ENCODE results near the gene C17orf100.

The C17orf100 gene

DNA sequence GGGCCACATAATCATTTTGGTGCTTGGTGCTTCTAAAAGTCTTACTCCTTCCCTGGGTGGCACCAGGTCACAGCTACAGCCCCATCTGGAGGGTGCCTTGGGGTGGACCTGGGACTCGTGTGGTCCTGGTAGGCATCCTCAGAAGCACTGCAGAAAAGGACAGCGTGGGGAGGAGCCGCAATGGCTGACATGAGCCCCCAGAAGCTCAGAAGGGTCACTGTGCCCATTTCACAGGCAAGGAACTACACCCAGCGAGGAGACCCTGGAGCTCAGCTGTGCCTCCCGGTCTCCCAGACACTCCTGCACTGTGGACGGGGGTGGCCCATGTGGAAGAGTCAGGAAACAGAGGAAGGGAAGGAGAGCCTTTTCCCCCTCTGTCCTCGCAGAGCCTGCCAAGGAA is 26.4 kb downstream of the C17orf100 start:
- Histone ChIP-seq H3K27ac (no peak overlapping the region), H3K4me1 (no peaks in the 10 kb centered on the region), H3K4me3 (no peak overlapping the region), H3K36me3 (no peaks in the 10 kb centered on the region), H3K9me3 (no peaks in the 10 kb centered on the region), H3K27me3 (peaks cover 0 to 41% of the 10 kb centered on the region in 2 donors)
- intact Hi-C loops (cut with DNase I; ENCODE audit: low total_unique reads), result no loop called here
- TF ChIP-seq, protein P1, sequence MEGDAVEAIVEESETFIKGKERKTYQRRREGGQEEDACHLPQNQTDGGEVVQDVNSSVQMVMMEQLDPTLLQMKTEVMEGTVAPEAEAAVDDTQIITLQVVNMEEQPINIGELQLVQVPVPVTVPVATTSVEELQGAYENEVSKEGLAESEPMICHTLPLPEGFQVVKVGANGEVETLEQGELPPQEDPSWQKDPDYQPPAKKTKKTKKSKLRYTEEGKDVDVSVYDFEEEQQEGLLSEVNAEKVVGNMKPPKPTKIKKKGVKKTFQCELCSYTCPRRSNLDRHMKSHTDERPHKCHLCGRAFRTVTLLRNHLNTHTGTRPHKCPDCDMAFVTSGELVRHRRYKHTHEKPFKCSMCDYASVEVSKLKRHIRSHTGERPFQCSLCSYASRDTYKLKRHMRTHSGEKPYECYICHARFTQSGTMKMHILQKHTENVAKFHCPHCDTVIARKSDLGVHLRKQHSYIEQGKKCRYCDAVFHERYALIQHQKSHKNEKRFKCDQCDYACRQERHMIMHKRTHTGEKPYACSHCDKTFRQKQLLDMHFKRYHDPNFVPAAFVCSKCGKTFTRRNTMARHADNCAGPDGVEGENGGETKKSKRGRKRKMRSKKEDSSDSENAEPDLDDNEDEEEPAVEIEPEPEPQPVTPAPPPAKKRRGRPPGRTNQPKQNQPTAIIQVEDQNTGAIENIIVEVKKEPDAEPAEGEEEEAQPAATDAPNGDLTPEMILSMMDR (IDR thresholded peaks at IDR 0.05), result no peak
- DNase-seq, result no peak

DNA sequence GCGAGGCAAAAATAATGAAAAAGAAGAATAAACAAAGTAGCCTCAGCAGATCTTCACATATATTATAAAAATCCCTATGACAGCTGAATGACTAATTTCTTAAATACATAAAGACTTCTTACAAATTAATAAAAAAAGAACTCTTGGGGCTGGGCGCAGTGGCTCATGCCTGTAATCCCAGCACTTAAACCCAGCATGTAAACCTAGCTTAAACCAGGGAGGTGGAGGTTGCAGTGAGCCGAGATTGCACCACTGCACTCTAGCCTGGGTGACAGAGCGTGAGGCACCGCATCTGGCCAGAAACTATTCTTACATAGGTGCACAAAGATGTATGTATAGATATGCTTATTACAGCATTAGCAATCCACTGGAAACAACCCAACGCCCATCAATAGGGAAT is 27.7 kb downstream of the C17orf100 start:
- no peak for DNase-seq
- Histone ChIP-seq H3K27ac (no peak overlapping the region), H3K9me3 (no peaks in the 10 kb centered on the region), H3K4me1 (no peaks in the 10 kb centered on the region), H3K27me3 (peaks cover 0 to 41% of the 10 kb centered on the region in 2 donors), H3K4me3 (no peak overlapping the region), H3K36me3 (no peaks in the 10 kb centered on the region)
- TF ChIP-seq, protein P1 (IDR thresholded peaks at IDR 0.05), result no peak
- intact Hi-C loops (cut with DNase I; ENCODE audit: low total_unique reads), result no loop called here

DNA sequence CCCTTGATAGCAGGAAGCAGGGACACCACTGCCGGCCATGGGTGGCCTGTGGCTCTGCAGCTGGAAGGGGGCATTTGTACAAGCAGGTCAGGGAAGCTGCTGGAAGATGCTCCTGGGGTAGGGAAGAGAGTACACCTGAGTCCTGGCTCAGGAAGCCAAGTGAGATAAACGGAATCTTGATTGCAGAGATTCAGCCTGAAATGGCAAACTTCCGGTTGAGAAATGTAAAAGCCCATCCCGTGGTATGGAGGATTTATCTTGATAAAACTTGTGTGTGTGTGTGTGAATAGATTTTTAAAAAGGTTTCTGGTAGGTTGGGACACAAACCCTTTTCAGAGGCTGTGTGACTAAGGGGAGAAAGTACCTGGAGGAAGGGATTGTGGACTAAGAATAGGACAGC is 29.6 kb downstream of the C17orf100 start:
- Histone ChIP-seq H3K4me3 (no peak overlapping the region), H3K4me1 (no peaks in the 10 kb centered on the region), H3K27me3 (peaks cover 0 to 42% of the 10 kb centered on the region in 2 donors), H3K9me3 (no peaks in the 10 kb centered on the region), H3K36me3 (no peaks in the 10 kb centered on the region), H3K27ac (no peak overlapping the region)
- intact Hi-C loops (cut with DNase I; ENCODE audit: low total_unique reads), result no loop called here
- TF ChIP-seq, protein P1 (IDR thresholded peaks at IDR 0.05), result no peak
- DNase-seq, result no peak

DNA sequence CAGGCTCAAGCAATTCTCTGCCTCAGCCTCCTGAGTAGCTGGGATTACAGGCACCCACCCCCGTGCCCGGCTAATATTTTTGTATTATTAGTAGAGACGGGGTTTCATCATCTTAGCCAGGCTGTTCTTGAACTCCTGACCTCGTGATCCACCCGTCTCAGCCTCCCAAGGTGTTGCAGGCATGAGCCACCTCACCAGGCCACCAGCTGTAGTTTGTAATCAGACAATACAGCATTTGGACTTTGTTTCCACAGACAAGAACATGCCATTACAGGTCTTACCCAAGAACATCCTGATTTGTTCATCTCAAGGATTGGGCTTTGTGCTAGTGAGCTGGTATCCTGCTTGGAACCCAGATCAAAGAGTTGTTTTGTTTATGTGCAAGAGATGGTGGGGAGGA is 30.1 kb downstream of the C17orf100 start:
- Histone ChIP-seq H3K27ac (no peak overlapping the region), H3K27me3 (peaks cover 0 to 41% of the 10 kb centered on the region in 2 donors), H3K9me3 (no peaks in the 10 kb centered on the region), H3K4me3 (no peak overlapping the region), H3K4me1 (no peaks in the 10 kb centered on the region), H3K36me3 (no peaks in the 10 kb centered on the region)
- intact Hi-C loops (cut with DNase I; ENCODE audit: low total_unique reads), result no loop called here
- DNase-seq, result no peak
- TF ChIP-seq, protein P1 (IDR thresholded peaks at IDR 0.05), result no peak

DNA sequence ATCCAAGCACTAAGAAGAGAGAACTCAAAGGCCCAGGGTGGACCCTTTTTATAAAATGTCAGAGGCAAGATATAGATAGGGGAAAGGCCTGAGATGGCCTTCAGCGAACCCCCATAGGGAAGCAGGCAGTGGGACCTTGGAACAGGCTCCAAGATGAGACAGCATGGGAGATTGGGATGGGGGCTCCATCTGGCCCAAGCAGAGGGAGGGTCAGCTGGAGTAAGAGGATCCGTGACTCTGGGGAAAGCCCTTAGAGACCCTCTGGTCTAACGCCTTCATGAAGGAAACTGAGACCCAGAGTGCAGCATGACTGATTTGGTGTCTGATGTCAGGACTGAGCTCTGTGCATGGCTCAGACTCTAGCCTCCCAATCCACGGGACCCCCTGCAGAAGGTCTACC is 30.8 kb downstream of the C17orf100 start:
- H3K4me3 ChIP-seq, result no peak overlapping the region
- H3K27me3 ChIP-seq, result peaks cover 0 to 38% of the 10 kb centered on the region in 2 donors
- intact Hi-C loops (cut with DNase I; ENCODE audit: low total_unique reads), result no loop called here
- TF ChIP-seq, protein P1 (IDR thresholded peaks at IDR 0.05), result no peak
- DNase-seq, result no peak
- no peaks in the 10 kb centered on the region for H3K4me1 ChIP-seq
- H3K27ac ChIP-seq, result no peak overlapping the region
- H3K9me3 ChIP-seq, result no peaks in the 10 kb centered on the region
- H3K36me3 ChIP-seq, result no peaks in the 10 kb centered on the region

DNA sequence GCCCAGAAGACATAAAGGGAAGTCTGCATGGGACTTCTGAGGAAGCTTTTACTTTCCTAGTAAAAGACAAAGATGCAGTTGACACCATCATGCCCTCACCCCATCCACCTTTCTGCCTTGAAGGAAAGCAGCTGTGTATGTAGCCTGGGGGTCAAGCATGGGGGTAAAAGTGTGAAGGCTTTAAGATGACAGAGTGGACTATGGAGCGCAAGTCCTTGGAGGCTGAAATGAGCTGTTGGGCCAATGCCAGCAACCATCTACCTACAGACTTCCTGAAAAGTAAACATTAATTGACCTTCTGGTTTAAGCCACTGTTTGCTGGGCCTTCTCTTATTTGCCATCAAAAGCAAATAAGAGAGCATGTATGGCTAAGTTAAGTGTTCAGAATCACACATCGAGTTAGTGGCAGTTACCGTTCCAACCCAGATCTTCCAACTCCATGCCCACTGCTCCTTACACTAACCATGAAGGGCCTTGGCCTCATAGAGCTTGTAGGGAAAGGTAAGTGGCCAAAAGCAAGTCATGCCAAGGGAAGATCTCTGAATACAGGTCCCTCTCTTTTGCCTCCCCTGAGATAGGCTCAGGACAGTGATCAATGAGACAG is 31.6 kb downstream of the C17orf100 start:
- Histone ChIP-seq H3K36me3 (no peaks in the 10 kb centered on the region), H3K4me1 (no peaks in the 10 kb centered on the region), H3K9me3 (no peaks in the 10 kb centered on the region), H3K27me3 (peaks cover 0 to 33% of the 10 kb centered on the region in 2 donors), H3K27ac (no peak overlapping the region), H3K4me3 (no peak overlapping the region)
- TF ChIP-seq, protein P1 (IDR thresholded peaks at IDR 0.05), result no peak
- no peak for DNase-seq
- intact Hi-C loops (cut with DNase I; ENCODE audit: low total_unique reads), result no loop called here

All from tibial artery (tissue), 4 donors.